A549 (cell line): ENCODE results near the gene KCNG4. TPM values are rescaled to one million over a fixed set of nuclear protein-coding genes. Genes with fewer than 3 reads are reported as not detected.

Experiments
- ATAC-seq, 2 experiments: fragments of 200-7000 bp in 1 of 2; fragments of >200 bp in 1 of 2; cut with Nextera tagmentation in 1 of 2; cut with Tn5 transposase in 1 of 2; 3 replicates each; pipeline versions ENCODE4 v1.8.0 to v1.9.1; 2018 to 2020; ENCODE audit warnings: mild to moderate bottlenecking in 1 of 2, moderate library complexity in 1 of 2
- CTCF ChIA-PET: fragments of 300-600 bp; sonication (Branson Sonifier 250); formaldehyde crosslinking; extraction: SDS; loops from one replicate; lab custom pipeline; 2021; ENCODE audit warnings: antibody characterized with exemption, inconsistent platforms; lab: Yijun Ruan, JAX
- POLR2A ChIA-PET: fragments of 350-600 bp; formaldehyde crosslinking; extraction: SDS; loops from one replicate; lab custom pipeline; 2021; ENCODE audit warnings: antibody characterized with exemption, inconsistent platforms; lab: Yijun Ruan, JAX
- DNase-seq, 2 experiments: peaks; one replicate each; pipeline versions ENCODE4 v3.0.0 to v3.0.0-alpha.2; 2011 to 2016; ENCODE audit warnings: low read depth in 1 of 2, low spot score in 1 of 2
- FAIRE-seq: peaks from 2 replicates; lab custom pipeline; 2011; peaks lifted over from hg19 to GRCh38; lab: Jason Lieb, UNC
- H3K27ac ChIP-seq, 2 experiments: fragments of >200 bp; sonication (Bioruptor Twin); formaldehyde crosslinking; 3 replicates each; pipeline ENCODE4 v1.5.1; 2016 to 2017
- H3K4me1 ChIP-seq: fragments of >200 bp; sonication (Bioruptor Twin); formaldehyde crosslinking; 3 replicates; pipeline ENCODE4 v1.6.1; 2016
- H3K4me2 ChIP-seq: fragments of >200 bp; sonication (Bioruptor Twin); formaldehyde crosslinking; 3 replicates; pipeline ENCODE4 v1.6.1; 2016
- H3K4me3 ChIP-seq: fragments of >200 bp; sonication (Bioruptor Twin); formaldehyde crosslinking; 3 replicates; pipeline ENCODE4 v1.5.1; 2016
- H3K9me3 ChIP-seq: fragments of >200 bp; sonication (Bioruptor Twin); formaldehyde crosslinking; 3 replicates; pipeline ENCODE4 v1.6.1; 2016
- ATOH8 ChIP-seq: fragments of 250-450 bp; sonication (Bioruptor Pico); IDR thresholded peaks from 2 replicates; pipeline ENCODE4 v1.5.0; 2020; ENCODE audit warnings: low read depth, mild to moderate bottlenecking, moderate library complexity
- BHLHE40 ChIP-seq: IDR thresholded peaks from 2 replicates; pipeline ENCODE4 v1.6.1; 2012; ENCODE audit warnings: low read depth, low read length, inconsistent platforms
- CEBPB ChIP-seq, 2 experiments: fragments of >200 bp in 1 of 2; sonication (Bioruptor Twin) in 1 of 2; formaldehyde crosslinking in 1 of 2; IDR thresholded peaks; 2 replicates each; pipeline ENCODE4 v1.6.1; 2012 to 2016
- CHD2 ChIP-seq: fragments of 150-350 bp; IDR thresholded peaks from 2 replicates; pipeline ENCODE4 v1.6.1; 2014; ENCODE audit warnings: low read length; ENCODE audit not compliant: partially characterized antibody
- EHF ChIP-seq: fragments of 250-450 bp; sonication (Bioruptor Pico); IDR thresholded peaks from 2 replicates; pipeline ENCODE4 v1.5.0; 2020; ENCODE audit warnings: mild to moderate bottlenecking
- EP300 ChIP-seq, 2 experiments: fragments of >200 bp; sonication (Bioruptor Twin); formaldehyde crosslinking; IDR thresholded peaks; 2 replicates in 1 of 2; 3 replicates in 1 of 2; pipeline ENCODE4 v1.6.1; 2016 to 2017
- ESRRA ChIP-seq: fragments of 150-350 bp; IDR thresholded peaks from 2 replicates; pipeline ENCODE4 v1.6.1; 2014; ENCODE audit warnings: mild to moderate bottlenecking, low read length, borderline replicate concordance
- FOSB ChIP-seq: fragments of 250-450 bp; sonication (Bioruptor Pico); IDR thresholded peaks from 2 replicates; pipeline ENCODE4 v1.5.0; 2020; ENCODE audit warnings: mild to moderate bottlenecking, moderate library complexity
- GATA3 ChIP-seq: IDR thresholded peaks from 2 replicates; pipeline ENCODE4 v1.6.1; 2012; ENCODE audit warnings: borderline replicate concordance
- HDAC2 ChIP-seq: fragments of 200-600 bp; sonication (generic); IDR thresholded peaks from 2 replicates; pipeline ENCODE4 v1.6.1; 2016
- HOXA7 ChIP-seq: fragments of 250-450 bp; sonication (Bioruptor Pico); IDR thresholded peaks from 2 replicates; pipeline ENCODE4 v1.5.0; 2020; ENCODE audit warnings: mild to moderate bottlenecking, moderate library complexity
- HOXB13 ChIP-seq: fragments of 250-450 bp; sonication (Bioruptor Pico); IDR thresholded peaks from 2 replicates; pipeline ENCODE4 v1.5.0; 2020; ENCODE audit warnings: low read depth, mild to moderate bottlenecking, moderate library complexity
- KDM5A ChIP-seq: fragments of 200-600 bp; sonication (generic); IDR thresholded peaks from 2 replicates; pipeline ENCODE4 v1.6.1; 2016; ENCODE audit warnings: antibody characterized with exemption, mild to moderate bottlenecking
- MAX ChIP-seq: IDR thresholded peaks from 2 replicates; pipeline ENCODE4 v1.6.1; 2012
- MAZ ChIP-seq: fragments of 150-350 bp; IDR thresholded peaks from 2 replicates; pipeline ENCODE4 v1.6.1; 2014; ENCODE audit warnings: antibody characterized with exemption, low read depth, low read length, borderline replicate concordance
- MYC ChIP-seq: IDR thresholded peaks from 2 replicates; pipeline ENCODE4 v1.6.1; 2012; ENCODE audit warnings: mild to moderate bottlenecking, inconsistent platforms, low read length, improper control_type of control experiment, borderline replicate concordance
- NFE2L2 ChIP-seq: fragments of 150-350 bp; conservative IDR thresholded peaks from 2 replicates; pipeline ENCODE4 v1.6.1; 2014; ENCODE audit warnings: low read length
- RARB ChIP-seq: fragments of 250-450 bp; sonication (Bioruptor Pico); IDR thresholded peaks from 2 replicates; pipeline ENCODE4 v1.8.0; 2021; ENCODE audit warnings: mild to moderate bottlenecking, moderate library complexity
- SMC3 ChIP-seq: fragments of >200 bp; sonication (Bioruptor Twin); formaldehyde crosslinking; IDR thresholded peaks from 3 replicates; pipeline ENCODE4 v1.6.1; 2018; ENCODE audit warnings: inconsistent platforms
- TFCP2L1 ChIP-seq: fragments of 250-450 bp; sonication (Bioruptor Pico); IDR thresholded peaks from 2 replicates; pipeline ENCODE4 v1.5.0; 2021; ENCODE audit warnings: mild to moderate bottlenecking
- ZNF302 ChIP-seq: fragments of 250-450 bp; sonication (Bioruptor Pico); IDR thresholded peaks from 2 replicates; pipeline ENCODE4 v1.9.0; 2021; ENCODE audit warnings: inconsistent platforms, mild to moderate bottlenecking, moderate library complexity
- ZSCAN20 ChIP-seq: fragments of 250-450 bp; sonication (Bioruptor Pico); IDR thresholded peaks from 2 replicates; pipeline ENCODE4 v1.8.0; 2022; ENCODE audit warnings: mild to moderate bottlenecking, moderate library complexity
- WGBS: methylation state at CpG from one replicate; pipeline ENCODE4 v1.1.6; 2017; ENCODE audit errors: missing lambda C conversion rate; 5-methylcytosine and 5-hydroxymethylcytosine counted together
- polyA plus RNA-seq, 4 experiments: library from polyadenylated mRNA; depleted of rRNA in 3 of 4; stranded (reverse); fragments of >200 nt; fragmentation: RNase III in 1 of 4; extraction: RNeasy Plus Mini Kit Qiagen cat#74134 plus additional on column Dnase treatment in 1 of 4; gene quantifications; 2 replicates in 3 of 4; 3 replicates in 1 of 4; pipeline ENCODE4 v1.2.3, GENCODE V29; 2011 to 2017
- TF ChIP-seq, protein P1 (sequence below): fragments of >200 bp; sonication (Bioruptor Twin); formaldehyde crosslinking; IDR thresholded peaks from 2 replicates; pipeline ENCODE4 v1.6.1; 2016
- TF ChIP-seq, protein P2 (sequence below): IDR thresholded peaks from 2 replicates; pipeline ENCODE4 v1.6.1; 2012; ENCODE audit warnings: low read depth, borderline replicate concordance

Gene KCNG4
- polyA plus RNA-seq, 2 of the 4 experiments (the other 2 are of a cell fraction) = not detected

- no peak overlapping the region for H3K27ac ChIP-seq
- no peak overlapping the region for H3K4me3 ChIP-seq
- no peak overlapping the region for H3K4me2 ChIP-seq
- WGBS = 72% methylated on average over 11 of the region's 11 CpGs
- TF ChIP-seq MAX = no peak
- DNase-seq (no peak), ATAC-seq (no peak), FAIRE-seq (no peak)
- ChIA-PET CTCF (interaction anchor here (0.6 to 2.7 kb wide), 6 partner anchors 16 to 543 kb away, joined by 3 to 11 read pairs (median 6); no protein-coding TSS in a partner anchor), POLR2A (interaction anchor here (0.6 kb wide), 1 partner anchor 19 kb away, joined by 4 read pairs; no protein-coding TSS in a partner anchor)
- no peaks in the 10 kb centered on the region for H3K4me1 ChIP-seq
- 0 out of 3 replicates have a peak, but pooled peaks cover 2% of the 10 kb centered on the region for H3K9me3 ChIP-seq
Measured at GRCh38 chr16:84258266-84258665, 18.5 kb upstream of the KCNG4 start.

DNA sequence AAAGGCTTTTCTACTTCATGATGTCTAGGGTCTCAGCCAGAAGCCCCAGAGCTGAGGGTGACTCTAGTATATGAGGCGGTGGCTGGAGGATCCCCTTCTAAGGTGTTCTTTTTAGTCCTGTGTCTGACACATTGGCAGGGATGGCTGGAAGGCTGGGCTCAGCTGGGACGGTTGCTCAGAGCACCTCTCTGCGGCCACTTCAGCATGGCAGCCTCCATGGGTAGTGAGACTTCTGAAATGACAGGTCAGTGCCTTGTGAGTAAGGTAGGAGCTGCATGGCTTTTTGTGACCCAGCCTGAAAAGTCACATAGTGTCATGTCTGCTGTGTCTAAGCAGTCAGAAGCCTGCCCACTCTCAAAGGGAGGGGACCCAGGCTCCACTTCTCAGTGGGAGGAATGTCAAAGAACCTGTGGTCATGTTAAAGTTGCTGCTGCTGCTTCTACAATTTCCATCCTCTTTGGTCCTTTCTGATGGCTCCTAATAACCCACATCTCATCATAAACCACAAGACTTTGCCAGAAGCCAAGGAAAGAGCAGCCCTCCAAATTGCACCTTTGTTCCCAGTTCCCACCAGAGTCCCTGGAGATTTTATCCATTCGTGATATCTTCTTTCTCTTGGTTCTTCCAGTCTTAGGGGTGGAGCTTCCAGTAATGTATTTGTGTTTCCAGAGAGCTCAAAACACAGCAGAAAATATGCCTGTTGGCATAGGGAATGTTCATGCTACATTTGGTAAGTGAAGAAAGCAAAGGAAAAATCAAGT lies 15.4 kb upstream of the KCNG4 start:
- TF ChIP-seq SMC3 = no peak
- TF ChIP-seq CEBPB (IDR thresholded peaks at IDR 0.05) = no peak
- no peak for TF ChIP-seq RARB (CRISPR knock-in tag)
- TF ChIP-seq HOXA7 = no peak
- TF ChIP-seq ESRRA = no peak
- TF ChIP-seq ATOH8 = no peak
- TF ChIP-seq MAZ = no peak
- no peak for TF ChIP-seq GATA3
- TF ChIP-seq, protein P1, sequence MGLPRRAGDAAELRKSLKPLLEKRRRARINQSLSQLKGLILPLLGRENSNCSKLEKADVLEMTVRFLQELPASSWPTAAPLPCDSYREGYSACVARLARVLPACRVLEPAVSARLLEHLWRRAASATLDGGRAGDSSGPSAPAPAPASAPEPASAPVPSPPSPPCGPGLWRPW = no peak
- TF ChIP-seq KDM5A = no peak
- Histone ChIP-seq H3K4me1 (no peaks in the 10 kb centered on the region), H3K4me3 (no peak overlapping the region), H3K9me3 (0 out of 3 replicates have a peak, but pooled peaks cover 2% of the 10 kb centered on the region), H3K27ac (no peak overlapping the region), H3K4me2 (no peak overlapping the region)
- no peak for ATAC-seq
- FAIRE-seq = no peak
- ChIA-PET POLR2A (no interaction called here), CTCF (interaction anchor here (1.3 to 1.8 kb wide), 2 partner anchors 16 to 68 kb away, joined by 3 to 6 read pairs; partner anchors contain the start of gene TAF1C)
- 35% methylated on average over 4 of the region's 4 CpGs for WGBS
- no peak for DNase-seq

GRCh38 chr16:84254062-84254461 lies 14.2 kb upstream of the KCNG4 start:
- no peak overlapping the region for H3K27ac ChIP-seq
- 0 out of 3 replicates have a peak, but pooled peaks cover 2% of the 10 kb centered on the region for H3K9me3 ChIP-seq
- no peak for DNase-seq
- no peak for ATAC-seq
- WGBS = 22% methylated on average over 4 of the region's 4 CpGs
- no peak overlapping the region for H3K4me3 ChIP-seq
- no peak overlapping the region for H3K4me2 ChIP-seq
- H3K4me1 ChIP-seq = no peaks in the 10 kb centered on the region
- POLR2A ChIA-PET = no interaction called here
- FAIRE-seq = no peak
- no peak for TF ChIP-seq KDM5A
- TF ChIP-seq RARB (CRISPR knock-in tag) = no peak
- no peak for TF ChIP-seq ATOH8
- TF ChIP-seq BHLHE40 = no peak
- no peak for TF ChIP-seq ZSCAN20 (CRISPR knock-in tag)
- TF ChIP-seq HOXB13 (CRISPR knock-in tag) = no peak
- no peak for TF ChIP-seq MAX
- TF ChIP-seq, all 56 proteins: peak for 0
- CTCF ChIA-PET = no interaction called here

DNA sequence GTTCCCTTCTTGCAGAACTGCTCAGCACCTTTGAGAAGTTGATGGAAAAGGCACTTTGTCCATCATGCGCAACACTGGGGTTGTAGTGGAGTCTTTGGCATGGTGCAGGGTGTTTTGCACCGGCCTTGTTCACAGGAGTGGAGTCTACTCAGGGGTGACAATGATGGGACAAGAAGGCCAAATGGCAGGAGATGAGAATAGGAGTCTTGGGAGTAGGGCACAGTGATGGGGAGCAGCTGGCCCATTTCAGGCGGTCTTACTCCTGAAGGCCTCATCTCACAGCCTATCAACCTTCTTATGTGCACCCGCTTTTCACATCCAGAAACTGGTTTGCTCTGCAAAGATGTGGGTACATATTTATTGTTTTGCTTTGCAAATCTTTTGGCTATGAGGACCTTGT lies 13.4 kb upstream of the KCNG4 start:
- no peak overlapping the region for H3K4me3 ChIP-seq
- 0 out of 3 replicates have a peak, but pooled peaks cover 2% of the 10 kb centered on the region for H3K9me3 ChIP-seq
- no peak for ATAC-seq
- no peak overlapping the region for H3K27ac ChIP-seq
- no peak overlapping the region for H3K4me2 ChIP-seq
- WGBS = 57% methylated on average over 4 of the region's 4 CpGs
- H3K4me1 ChIP-seq = no peaks in the 10 kb centered on the region
- ChIA-PET POLR2A (no interaction called here), CTCF (no interaction called here)
- FAIRE-seq = no peak
- DNase-seq = no peak
- TF ChIP-seq SMC3 (no peak), TFCP2L1 (CRISPR knock-in tag) (no peak), HOXA7 (no peak), EHF (CRISPR knock-in tag) (no peak), EP300 (IDR thresholded peaks at IDR 0.05) (no peak), CEBPB (IDR thresholded peaks at IDR 0.05) (no peak), MYC (no peak), RARB (CRISPR knock-in tag) (no peak), HDAC2 (no peak), ZNF302 (CRISPR knock-in tag) (no peak), KDM5A (no peak), ESRRA (no peak), FOSB (CRISPR knock-in tag) (no peak), CHD2 (no peak), NFE2L2 (no peak)
- TF ChIP-seq, protein P2, sequence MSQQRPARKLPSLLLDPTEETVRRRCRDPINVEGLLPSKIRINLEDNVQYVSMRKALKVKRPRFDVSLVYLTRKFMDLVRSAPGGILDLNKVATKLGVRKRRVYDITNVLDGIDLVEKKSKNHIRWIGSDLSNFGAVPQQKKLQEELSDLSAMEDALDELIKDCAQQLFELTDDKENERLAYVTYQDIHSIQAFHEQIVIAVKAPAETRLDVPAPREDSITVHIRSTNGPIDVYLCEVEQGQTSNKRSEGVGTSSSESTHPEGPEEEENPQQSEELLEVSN = no peak
